Stimulated activated CD4-positive, alpha-beta T cell treated with anti-CD3 and anti-CD28 coated beads, Interleukin-4, amount 100 ng/mL, for 4 hours (primary cell): Measurements from ENCODE around the gene CALD1.

ENCODE experiments used
- DNase-seq, 2 experiments: peaks; one replicate each; pipeline ENCODE4 v3.0.0-alpha.2; 2020

Gene CALD1

GRCh38 chr7:134899729-134900128 lies 120.3 kb downstream of the CALD1 start:
- no peak for DNase-seq

GRCh38 chr7:134900166-134900982 lies 120.9 kb downstream of the CALD1 start:
- DNase-seq, result no peak

- DNase-seq, result no peak
Observed at GRCh38 chr7:134901389-134902020, 122.1 kb downstream of the CALD1 start.

GRCh38 chr7:134902058-134902457 lies 122.6 kb downstream of the CALD1 start:
- no peak for DNase-seq

- no peak for DNase-seq
Observed at GRCh38 chr7:134903073-134903790, 123.8 kb downstream of the CALD1 start.

GRCh38 chr7:134905375-134905774 lies 125.9 kb downstream of the CALD1 start:
- no peak for DNase-seq

- DNase-seq, result no peak
Observed at GRCh38 chr7:134907000-134907399, 127.6 kb downstream of the CALD1 start.

GRCh38 chr7:134907639-134908038 lies 128.2 kb downstream of the CALD1 start:
- no peak for DNase-seq

GRCh38 chr7:134908289-134908688 lies 128.9 kb downstream of the CALD1 start:
- no peak for DNase-seq

GRCh38 chr7:134910214-134910890 lies 130.9 kb downstream of the CALD1 start:
- DNase-seq, result no peak

- no peak for DNase-seq
Observed at GRCh38 chr7:134910968-134911367, 131.5 kb downstream of the CALD1 start.

- no peak for DNase-seq
Observed at GRCh38 chr7:134916171-134916883, 136.9 kb downstream of the CALD1 start.

GRCh38 chr7:134919240-134919641 lies 139.8 kb downstream of the CALD1 start:
- no peak for DNase-seq

- no peak for DNase-seq
Observed at GRCh38 chr7:134920026-134920753, 140.8 kb downstream of the CALD1 start.

GRCh38 chr7:134922720-134923704 lies 143.6 kb downstream of the CALD1 start:
- no peak for DNase-seq

- no peak for DNase-seq
Observed at GRCh38 chr7:134925766-134926165, 146.3 kb downstream of the CALD1 start.

- DNase-seq, result no peak
Observed at GRCh38 chr7:134926396-134926795, 147.0 kb downstream of the CALD1 start.

- no peak for DNase-seq
Observed at GRCh38 chr7:134927076-134927475, 147.6 kb downstream of the CALD1 start.

- DNase-seq, result no peak
Observed at GRCh38 chr7:134927723-134928122, 148.3 kb downstream of the CALD1 start.

GRCh38 chr7:134928554-134928953 lies 149.1 kb downstream of the CALD1 start:
- no peak for DNase-seq

GRCh38 chr7:134931487-134931886 lies 152.1 kb downstream of the CALD1 start:
- no peak for DNase-seq
